Measurements from ENCODE around the gene PCK2. TPM values are rescaled to one million over a fixed set of nuclear protein-coding genes. Genes with fewer than 3 reads are reported as not detected.
A peak's percentile ranks its signal among the peaks of the same experiment; 100 is the strongest.

The PCK2 gene
- total and polyA plus RNA-seq, 2 of the 13 experiments (the other 11 are each of a cell fraction or from before 2014, with no cell fraction given), result 129 to 272 TPM

DNA sequence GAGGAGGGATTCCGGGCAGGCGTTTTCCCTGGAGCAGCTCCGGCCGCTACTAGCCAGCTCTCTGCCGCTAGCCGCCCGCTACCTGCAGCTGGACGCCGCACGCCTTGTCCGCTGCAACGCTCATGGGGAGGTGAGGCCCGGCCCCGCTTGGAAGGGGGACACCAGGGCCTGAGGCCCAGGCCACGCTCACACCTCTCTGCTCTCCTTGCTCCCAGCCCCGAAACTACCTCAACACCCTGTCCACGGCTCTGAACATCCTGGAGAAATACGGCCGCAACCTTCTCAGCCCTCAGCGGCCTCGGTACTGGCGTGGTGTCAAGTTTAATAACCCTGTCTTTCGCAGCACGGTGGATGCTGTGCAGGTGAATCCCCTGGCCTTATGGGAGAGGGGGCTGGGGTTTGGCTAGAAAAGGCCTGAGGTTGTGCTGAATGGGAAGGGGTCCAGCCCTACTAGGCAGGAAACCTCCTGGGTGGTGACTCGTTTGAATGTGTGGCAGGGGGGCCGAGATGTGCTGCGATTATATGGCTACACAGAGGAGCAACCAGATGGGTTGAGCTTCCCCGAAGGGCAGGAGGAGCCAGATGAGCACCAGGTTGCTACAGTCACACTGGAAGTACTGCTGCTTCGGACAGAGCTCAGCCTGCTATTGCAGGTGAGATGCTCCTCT, 53.8 kb downstream of the PCK2 start:
- peaks cover 7% of the 10 kb centered on the region for H4K20me1 ChIP-seq (ENCODE audit: insufficient read depth, low read length)
- H3K4me3 ChIP-seq (replicated peaks in 1 of 3; ENCODE audit: insufficient read depth in 1 of 3, low read depth in 2 of 3, low read length in 3 of 3), result peak overlapping the region; percentile 91 to 100 (median 96)
- H3K4me2 ChIP-seq (ENCODE audit: low read depth, low read length), result peak overlapping the region; percentile 98
- DNase-seq (ENCODE audit: low spot score) (no peak), FAIRE-seq (peak; percentile 30), ATAC-seq (peak; percentile 5)
- CTCF ChIA-PET (ENCODE audit: low intra/inter-chr PET ratio, low total read pairs), result interaction anchor here (1.0 kb wide), 1 partner anchor 149 kb away, joined by 3 read pairs; no protein-coding TSS in a partner anchor
- H3K36me3 ChIP-seq (replicated peaks in 1 of 2; ENCODE audit: control insufficient read depth in 1 of 2, insufficient read depth in 2 of 2, low read length in 2 of 2), result peaks cover 40 to 56% of the 10 kb centered on the region in 2 experiments
- no peak overlapping the region for H2AFZ ChIP-seq (ENCODE audit: low read length)
- POLR2A ChIA-PET, result interaction anchor here (0.9 to 8.5 kb wide), 17 partner anchors 11 to 537 kb away, joined by 3 to 279 read pairs (median 33); partner anchors contain the start of genes CHMP4A, CIDEB, DCAF11 and FITM1
- H3K9me3 ChIP-seq (ENCODE audit: low read length), result no peaks in the 10 kb centered on the region
- WGBS (ENCODE audit: low lambda C conversion rate), result 2% methylated on average over 27 of the region's 29 CpGs
- peak overlapping the region; percentile 86 for H3K9ac ChIP-seq (ENCODE audit: insufficient read depth, low read depth, low read length)
- peaks cover 0 to 3% of the 10 kb centered on the region in 2 experiments; a peak in 1 of 5 replicates for H3K27me3 ChIP-seq (ENCODE audit: control insufficient read depth in 1 of 2, insufficient read depth in 2 of 2, low read length in 2 of 2)
- intact Hi-C loops (cut with micrococcal nuclease; ENCODE audit: unreplicated experiment) (no loop called here), in situ Hi-C loops (cut with HindIII; ENCODE audit: extremely low pct_ligation_motif_present, low pct_unique_long_range_greater_than_20kb) (loop anchor here (25.0 kb wide), 1 partner anchor 836 kb away; the partner anchor contains the start of genes BCL2L2, PABPN1 and PPP1R3E)
- BruUV-seq (replicated peaks), result TSS peak; percentile 63
- peak overlapping the region; percentile 45 for H3K27ac ChIP-seq (ENCODE audit: extremely low read length, insufficient read depth, low read length)
- H3K4me1 ChIP-seq (ENCODE audit: insufficient read depth, low read length), result peaks cover 51% of the 10 kb centered on the region
- H3K79me2 ChIP-seq (ENCODE audit: insufficient read depth, low read length), result peaks cover 40% of the 10 kb centered on the region
- TF ChIP-seq ZNF160 (CRISPR knock-in tag; IDR thresholded peaks at IDR 0.05) (0 out of 2 replicates have a peak, but pooled peaks have one; percentile 73), MAF1 (CRISPR knock-in tag; IDR thresholded peaks at IDR 0.05; ENCODE audit: borderline replicate concordance) (no peak), DNMT3B (CRISPR knock-in tag; conservative IDR thresholded peaks at IDR 0.05) (no peak), SMAD9 (CRISPR knock-in tag; IDR thresholded peaks at IDR 0.05) (peak; percentile 91), ZNF225 (CRISPR knock-in tag; IDR thresholded peaks at IDR 0.05) (peak; percentile 65), ZBTB38 (CRISPR knock-in tag; IDR thresholded peaks at IDR 0.05) (peak; percentile 19; the same call in 1 of the 2 replicates), NAIF1 (CRISPR knock-in tag; IDR thresholded peaks at IDR 0.05; ENCODE audit: borderline replicate concordance) (no peak), ZMAT3 (CRISPR knock-in tag; conservative IDR thresholded peaks at IDR 0.05) (peak; percentile 62; the same call in 1 of the 2 replicates), PHF5A (CRISPR knock-in tag; IDR thresholded peaks at IDR 0.05; ENCODE audit: low read depth, unreplicated experiment) (no peak), ZBTB3 (CRISPR knock-in tag; IDR thresholded peaks at IDR 0.05; ENCODE audit: borderline replicate concordance, low read depth) (0 out of 2 replicates have a peak, but pooled peaks have one; percentile 12)
- TF ChIP-seq, protein P1, sequence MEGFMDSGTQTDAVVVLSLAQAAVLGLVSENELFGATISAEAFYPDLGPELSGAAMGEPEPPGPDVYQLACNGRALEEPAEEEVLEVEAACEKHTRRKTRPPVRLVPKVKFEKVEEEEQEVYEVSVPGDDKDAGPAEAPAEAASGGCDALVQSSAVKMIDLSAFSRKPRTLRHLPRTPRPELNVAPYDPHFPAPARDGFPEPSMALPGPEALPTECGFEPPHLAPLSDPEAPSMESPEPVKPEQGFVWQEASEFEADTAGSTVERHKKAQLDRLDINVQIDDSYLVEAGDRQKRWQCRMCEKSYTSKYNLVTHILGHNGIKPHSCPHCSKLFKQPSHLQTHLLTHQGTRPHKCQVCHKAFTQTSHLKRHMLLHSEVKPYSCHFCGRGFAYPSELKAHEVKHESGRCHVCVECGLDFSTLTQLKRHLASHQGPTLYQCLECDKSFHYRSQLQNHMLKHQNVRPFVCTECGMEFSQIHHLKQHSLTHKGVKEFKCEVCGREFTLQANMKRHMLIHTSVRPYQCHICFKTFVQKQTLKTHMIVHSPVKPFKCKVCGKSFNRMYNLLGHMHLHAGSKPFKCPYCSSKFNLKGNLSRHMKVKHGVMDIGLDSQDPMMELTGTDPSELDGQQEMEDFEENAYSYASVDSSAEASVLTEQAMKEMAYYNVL (CRISPR knock-in tag; IDR thresholded peaks at IDR 0.05; ENCODE audit: borderline replicate concordance), result 0 out of 2 replicates have a peak, but pooled peaks have one; percentile 49
- TF ChIP-seq, protein P2, sequence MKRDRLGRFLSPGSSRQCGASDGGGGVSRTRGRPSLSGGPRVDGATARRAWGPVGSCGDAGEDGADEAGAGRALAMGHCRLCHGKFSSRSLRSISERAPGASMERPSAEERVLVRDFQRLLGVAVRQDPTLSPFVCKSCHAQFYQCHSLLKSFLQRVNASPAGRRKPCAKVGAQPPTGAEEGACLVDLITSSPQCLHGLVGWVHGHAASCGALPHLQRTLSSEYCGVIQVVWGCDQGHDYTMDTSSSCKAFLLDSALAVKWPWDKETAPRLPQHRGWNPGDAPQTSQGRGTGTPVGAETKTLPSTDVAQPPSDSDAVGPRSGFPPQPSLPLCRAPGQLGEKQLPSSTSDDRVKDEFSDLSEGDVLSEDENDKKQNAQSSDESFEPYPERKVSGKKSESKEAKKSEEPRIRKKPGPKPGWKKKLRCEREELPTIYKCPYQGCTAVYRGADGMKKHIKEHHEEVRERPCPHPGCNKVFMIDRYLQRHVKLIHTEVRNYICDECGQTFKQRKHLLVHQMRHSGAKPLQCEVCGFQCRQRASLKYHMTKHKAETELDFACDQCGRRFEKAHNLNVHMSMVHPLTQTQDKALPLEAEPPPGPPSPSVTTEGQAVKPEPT (CRISPR knock-in tag; IDR thresholded peaks at IDR 0.05; ENCODE audit: low read depth), result no peak; the same call in 1 of the 2 replicates
- TF ChIP-seq, protein P3, sequence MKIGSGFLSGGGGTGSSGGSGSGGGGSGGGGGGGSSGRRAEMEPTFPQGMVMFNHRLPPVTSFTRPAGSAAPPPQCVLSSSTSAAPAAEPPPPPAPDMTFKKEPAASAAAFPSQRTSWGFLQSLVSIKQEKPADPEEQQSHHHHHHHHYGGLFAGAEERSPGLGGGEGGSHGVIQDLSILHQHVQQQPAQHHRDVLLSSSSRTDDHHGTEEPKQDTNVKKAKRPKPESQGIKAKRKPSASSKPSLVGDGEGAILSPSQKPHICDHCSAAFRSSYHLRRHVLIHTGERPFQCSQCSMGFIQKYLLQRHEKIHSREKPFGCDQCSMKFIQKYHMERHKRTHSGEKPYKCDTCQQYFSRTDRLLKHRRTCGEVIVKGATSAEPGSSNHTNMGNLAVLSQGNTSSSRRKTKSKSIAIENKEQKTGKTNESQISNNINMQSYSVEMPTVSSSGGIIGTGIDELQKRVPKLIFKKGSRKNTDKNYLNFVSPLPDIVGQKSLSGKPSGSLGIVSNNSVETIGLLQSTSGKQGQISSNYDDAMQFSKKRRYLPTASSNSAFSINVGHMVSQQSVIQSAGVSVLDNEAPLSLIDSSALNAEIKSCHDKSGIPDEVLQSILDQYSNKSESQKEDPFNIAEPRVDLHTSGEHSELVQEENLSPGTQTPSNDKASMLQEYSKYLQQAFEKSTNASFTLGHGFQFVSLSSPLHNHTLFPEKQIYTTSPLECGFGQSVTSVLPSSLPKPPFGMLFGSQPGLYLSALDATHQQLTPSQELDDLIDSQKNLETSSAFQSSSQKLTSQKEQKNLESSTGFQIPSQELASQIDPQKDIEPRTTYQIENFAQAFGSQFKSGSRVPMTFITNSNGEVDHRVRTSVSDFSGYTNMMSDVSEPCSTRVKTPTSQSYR (CRISPR knock-in tag; IDR thresholded peaks at IDR 0.05; ENCODE audit: borderline replicate concordance), result 0 out of 2 replicates have a peak, but pooled peaks have one; percentile 26
- TF ChIP-seq, protein P4, sequence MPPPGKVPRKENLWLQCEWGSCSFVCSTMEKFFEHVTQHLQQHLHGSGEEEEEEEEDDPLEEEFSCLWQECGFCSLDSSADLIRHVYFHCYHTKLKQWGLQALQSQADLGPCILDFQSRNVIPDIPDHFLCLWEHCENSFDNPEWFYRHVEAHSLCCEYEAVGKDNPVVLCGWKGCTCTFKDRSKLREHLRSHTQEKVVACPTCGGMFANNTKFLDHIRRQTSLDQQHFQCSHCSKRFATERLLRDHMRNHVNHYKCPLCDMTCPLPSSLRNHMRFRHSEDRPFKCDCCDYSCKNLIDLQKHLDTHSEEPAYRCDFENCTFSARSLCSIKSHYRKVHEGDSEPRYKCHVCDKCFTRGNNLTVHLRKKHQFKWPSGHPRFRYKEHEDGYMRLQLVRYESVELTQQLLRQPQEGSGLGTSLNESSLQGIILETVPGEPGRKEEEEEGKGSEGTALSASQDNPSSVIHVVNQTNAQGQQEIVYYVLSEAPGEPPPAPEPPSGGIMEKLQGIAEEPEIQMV (CRISPR knock-in tag; IDR thresholded peaks at IDR 0.05; ENCODE audit: low read depth), result no peak
